Right ventricle myocardium superior (tissue), 1 donor: Measurements from ENCODE around the gene HIPK2. TPM values are rescaled to one million over a fixed set of nuclear protein-coding genes. Genes with fewer than 3 reads are reported as not detected.
A peak's percentile ranks its signal among the peaks of the same experiment; 100 is the strongest.
"Not testable (repeated sequence)": the region's sequence is repeated elsewhere in the genome, so short reads cannot be mapped to it uniquely, and the experiment has no call there.

Experiments
- ATAC-seq: fragments of 200-7000 bp; cut with Tn5 transposase; one replicate; pipeline ENCODE4 v1.9.1; 2020; ENCODE audit warnings: mild to moderate bottlenecking; ENCODE audit not compliant: poor library complexity
- DNase-seq: peaks from one replicate; pipeline ENCODE4 v3.0.0-alpha.2; 2020
- intact Hi-C: fragments of 100-400 bp; cut with DNase I; formaldehyde crosslinking; loops from one replicate; pipeline ENCODE4 v1.11.2; 2022
- total RNA-seq: library from RNA; stranded (reverse); fragmentation: NEBNext Ultra II Directional; extraction: Animal tissue kit (Norgen Biotek cat#: 25700); gene quantifications from one replicate; pipeline ENCODE4 v1.2.1, GENCODE V29; 2021
- donor health status: DM: no; HTN: yes; CAD: no; lungs with severe emphysema.

HIPK2 gene
- total RNA-seq, 1 donor from 2014 or later: 88.5 TPM

DNA sequence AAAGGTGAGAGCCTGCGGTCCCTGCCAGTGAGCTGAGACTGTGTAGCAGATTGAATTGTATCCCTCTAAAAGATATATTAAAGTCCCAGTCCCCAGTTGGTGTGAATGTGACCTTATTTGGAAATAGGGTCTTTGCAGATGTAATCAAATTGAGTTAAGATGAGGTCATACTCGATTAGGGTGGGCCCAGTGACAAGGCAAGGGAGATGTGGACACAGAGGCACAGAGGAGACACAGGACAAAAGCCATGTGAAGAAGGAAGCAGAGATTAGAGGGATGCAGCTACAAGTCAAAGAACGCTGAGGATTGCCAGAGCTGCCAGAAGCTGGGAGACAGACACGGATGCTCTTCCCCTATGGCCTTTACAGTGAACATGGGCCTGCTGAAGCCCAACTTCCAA is 150.0 kb downstream of the HIPK2 start:
- intact Hi-C loops: no loop called here
- no peak for DNase-seq
- no peak for ATAC-seq

DNA sequence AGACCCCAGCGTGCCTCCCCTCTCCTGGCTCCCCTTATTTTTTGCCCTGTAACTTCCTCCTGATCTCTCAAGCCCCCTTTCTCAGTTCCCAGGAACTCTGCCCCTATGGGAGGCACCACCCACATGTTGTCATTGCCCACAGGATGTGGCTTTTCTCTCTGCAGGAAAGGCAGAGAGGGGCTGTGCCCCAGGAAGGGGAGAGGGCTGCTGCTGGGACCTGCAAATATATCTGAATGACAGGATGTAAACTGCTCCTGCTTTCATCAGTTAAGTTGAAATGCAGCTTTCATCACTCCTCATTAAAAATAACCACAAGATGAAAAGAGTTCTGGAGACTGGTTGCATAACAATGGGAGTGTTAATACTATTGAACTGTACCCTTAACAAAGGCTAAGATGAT is 151.0 kb downstream of the HIPK2 start:
- DNase-seq: no peak
- intact Hi-C loops: no loop called here

DNA sequence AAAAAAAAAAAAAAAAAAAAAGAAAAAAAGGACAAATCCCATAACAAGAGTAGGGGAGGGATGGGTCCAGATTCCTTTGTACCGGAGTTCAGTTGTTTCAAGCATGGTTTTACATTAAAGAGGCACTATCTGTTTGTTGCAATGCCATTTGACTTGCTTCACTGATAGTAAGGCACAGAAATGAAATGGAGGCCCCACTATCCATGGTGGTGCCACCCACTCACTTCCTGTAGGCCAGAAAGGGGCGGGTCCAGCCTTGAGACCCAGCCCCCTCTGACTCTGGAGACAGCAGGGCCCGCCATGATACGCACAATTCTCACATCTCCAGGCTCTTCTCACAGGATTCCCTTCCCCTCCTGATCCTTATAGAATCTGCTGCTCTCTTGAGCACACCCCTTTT is 154.3 kb downstream of the HIPK2 start:
- ATAC-seq: no peak
- intact Hi-C loops: no loop called here
- DNase-seq: no peak

More for the DNA sequence above, 151.0 kb downstream of the HIPK2 start:
- ATAC-seq: no peak

DNA sequence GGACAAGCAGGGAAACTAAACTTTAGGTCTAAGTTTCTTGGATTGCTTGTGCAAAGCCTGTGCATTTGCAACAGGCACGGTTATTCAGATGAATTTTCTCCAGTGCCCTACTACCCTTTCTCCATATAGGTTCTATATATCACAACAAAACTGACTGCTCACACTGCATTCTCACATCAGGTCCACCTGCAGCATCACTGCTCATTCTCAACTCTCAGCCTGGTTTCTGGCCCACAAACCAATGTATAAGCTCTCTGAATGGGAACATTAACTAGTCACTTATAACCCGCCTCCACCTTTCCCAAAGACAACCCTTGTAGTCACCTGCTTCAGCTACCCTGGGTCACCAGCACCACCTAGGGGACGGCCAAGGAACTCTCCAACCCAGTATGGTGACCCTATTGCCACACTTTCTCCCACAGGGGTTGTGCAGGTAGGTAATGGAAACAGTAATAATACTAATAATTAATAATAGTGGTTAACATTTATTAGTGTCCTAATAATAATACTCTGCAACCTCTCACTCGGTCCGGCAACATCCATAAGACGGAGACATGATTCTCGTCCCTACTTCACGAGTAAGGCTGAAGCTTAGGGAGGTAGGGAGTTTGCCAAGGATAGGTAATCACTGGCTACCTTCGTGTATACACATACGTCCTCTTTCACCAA is 157.0 kb downstream of the HIPK2 start:
- DNase-seq: no peak
- peak; percentile 61 for ATAC-seq

DNA sequence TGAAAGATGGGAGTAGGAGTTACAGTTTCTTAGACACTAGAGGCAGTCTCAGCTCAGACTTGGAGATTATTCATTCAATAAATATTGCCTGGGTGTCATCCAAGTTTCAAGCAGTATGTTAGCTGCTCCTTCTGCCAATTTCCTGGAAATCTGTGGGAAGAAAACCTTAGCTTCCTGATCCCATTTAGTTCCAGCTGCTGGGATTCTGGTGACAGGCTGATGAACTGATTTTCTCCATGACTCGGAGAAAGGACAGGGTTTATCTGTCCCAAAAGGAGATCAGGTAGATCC is 158.5 kb downstream of the HIPK2 start:
- intact Hi-C loops: loop anchor here (5.0 kb wide), 1 partner anchor 383 kb away; no protein-coding TSS in a partner anchor
- DNase-seq (no peak), ATAC-seq (no peak)

More for the DNA sequence above, 157.0 kb downstream of the HIPK2 start:
- intact Hi-C loops: no loop called here

DNA sequence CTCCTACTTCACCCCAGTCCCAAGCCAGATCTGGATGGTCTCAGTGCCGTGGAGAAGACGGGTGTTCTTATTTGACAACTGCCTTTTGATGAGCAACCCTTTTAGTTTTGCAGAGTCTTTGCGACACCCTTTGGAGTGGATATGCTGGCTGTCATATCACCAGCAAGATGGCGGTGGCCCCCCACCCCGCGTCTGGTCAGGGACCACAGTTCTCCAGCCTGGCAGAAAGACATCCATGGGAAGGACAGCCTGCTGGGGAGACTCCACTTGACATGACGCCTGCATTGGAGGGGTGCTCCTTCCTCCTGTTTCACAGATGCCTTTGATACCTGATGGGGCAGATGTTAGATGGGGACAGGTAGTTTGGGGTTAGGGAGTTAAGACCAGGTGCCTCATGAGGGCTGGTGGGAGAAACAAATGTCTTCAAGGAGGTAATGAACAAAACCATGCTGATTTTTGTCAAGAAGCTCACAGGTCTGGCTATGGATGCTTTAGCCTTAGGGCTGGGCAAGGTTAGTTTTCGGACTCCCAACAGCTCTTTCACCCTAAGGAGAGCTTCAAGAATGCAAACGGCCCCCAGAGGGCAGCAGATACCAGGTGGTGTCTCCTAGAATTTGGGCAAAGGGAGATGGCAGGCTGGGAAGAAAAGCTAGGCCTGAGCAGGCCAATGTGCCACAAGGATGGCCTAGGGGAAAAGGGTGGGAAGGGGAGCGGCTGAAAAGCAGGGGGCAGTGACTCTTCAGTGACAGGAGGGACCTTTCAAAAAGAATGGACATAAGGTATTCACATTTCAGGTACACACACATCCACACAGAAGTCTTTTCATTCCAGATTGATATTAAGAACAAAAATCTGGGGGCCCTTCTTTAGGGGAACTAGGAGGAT is 159.1 kb downstream of the HIPK2 start:
- peak; percentile 55 for ATAC-seq
- peak; percentile 46 for DNase-seq
- intact Hi-C loops: loop anchor here (5.0 kb wide), 1 partner anchor 384 kb away; no protein-coding TSS in a partner anchor

DNA sequence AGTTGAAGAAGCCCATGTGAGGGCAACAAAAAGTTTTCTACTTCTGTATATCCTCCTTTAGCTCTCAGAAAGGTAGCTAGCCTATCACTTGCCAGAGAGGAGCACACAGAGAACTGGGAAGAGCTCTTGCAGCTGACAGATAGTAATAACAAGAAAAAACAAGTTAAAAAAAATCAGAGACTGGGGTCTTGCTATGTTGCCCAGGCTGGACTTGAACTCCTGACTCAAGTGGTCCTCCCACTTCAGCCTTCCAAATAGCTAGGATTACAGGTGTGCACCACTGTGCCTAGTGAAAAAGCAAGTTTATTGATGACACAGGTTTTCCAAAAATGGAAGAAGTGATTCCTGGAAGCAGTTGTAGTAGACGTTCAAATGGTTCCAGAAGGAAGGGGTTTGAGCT is 160.7 kb downstream of the HIPK2 start:
- intact Hi-C loops: loop anchor here (5.0 kb wide), 1 partner anchor 385 kb away; no protein-coding TSS in a partner anchor
- no peak for DNase-seq
- no peak for ATAC-seq

DNA sequence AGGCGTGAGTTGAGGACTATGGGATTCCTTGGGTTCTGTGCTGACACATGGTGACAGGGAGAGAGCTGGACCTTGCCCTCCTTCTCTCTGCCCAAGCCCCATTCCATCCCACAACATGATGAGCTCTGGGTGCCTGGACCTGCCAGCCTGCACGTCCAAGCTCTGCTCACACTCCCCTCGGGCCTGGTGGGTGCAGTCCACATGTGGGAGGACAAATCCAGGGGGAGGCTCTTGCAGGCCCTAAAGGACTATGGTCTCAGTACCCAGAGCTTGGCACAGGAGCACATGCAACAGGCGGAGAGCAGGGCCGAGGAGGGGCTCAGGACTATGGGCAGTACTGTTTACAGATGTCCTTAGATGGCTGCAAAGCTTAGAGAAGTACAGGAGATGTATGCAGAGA is 162.9 kb downstream of the HIPK2 start:
- ATAC-seq (no peak), DNase-seq (no peak)
- intact Hi-C loops: loop anchor here (5.0 kb wide), 1 partner anchor 387 kb away; no protein-coding TSS in a partner anchor

DNA sequence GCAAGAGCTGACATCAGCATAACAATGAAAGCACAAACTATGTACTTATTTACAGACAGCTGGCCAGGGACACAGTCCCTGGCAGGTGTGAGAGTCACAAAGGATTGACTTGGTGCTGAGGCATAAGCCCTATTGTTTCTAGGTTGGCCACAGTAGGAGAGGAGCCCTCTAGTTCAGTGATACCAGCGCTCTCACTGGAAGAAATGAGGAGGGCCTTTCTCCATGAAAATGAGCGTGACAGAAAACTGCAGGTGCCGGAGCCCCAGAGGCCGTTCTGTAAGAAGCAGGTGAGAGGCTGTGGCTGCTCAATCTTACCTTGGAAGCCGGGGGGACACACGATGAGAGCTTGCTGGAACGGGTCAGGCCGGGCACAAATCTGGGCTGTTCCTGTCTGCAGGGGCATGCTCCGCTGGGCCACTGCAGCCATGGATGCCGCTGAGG is 163.8 kb downstream of the HIPK2 start:
- DNase-seq (no peak), ATAC-seq (no peak)
- intact Hi-C loops: no loop called here

DNA sequence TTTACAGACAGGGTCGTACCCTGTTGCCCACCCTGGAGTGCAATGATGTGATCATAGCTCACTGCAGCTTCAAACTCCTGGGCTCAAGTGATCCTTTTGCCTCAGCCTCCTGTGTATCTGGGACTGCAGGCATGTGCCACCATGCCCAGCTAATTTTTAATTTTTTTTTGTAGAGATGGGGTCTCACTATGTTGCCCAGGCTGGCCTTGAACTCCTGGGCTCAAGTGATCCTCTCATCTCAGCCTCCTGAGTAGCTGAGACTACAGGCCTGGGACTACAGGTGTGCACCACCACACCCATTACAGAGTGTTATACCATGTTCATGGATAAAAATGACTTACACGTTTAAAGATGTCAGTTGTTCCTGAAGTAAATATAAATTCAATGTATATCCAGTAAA is 166.2 kb downstream of the HIPK2 start:
- ATAC-seq, DNase-seq, intact Hi-C loops: not testable (repeated sequence)

DNA sequence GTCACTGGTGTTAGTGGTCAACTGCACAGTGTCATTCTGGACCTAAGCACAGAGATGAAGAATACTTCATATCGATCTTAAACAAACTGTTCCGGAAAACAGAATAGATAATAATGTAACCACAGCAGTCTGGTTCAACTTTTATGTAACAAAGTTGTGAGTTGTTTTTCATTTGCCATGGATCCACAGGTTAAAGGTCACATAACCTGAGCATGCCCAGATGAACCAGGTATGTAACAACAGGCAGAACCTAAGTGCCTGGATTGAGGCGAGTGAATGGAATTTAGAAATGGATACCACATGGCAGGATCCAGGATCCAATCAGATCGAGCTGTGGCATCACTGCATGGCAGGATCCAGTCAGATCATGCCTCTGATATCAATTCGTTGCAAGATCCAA is 167.2 kb downstream of the HIPK2 start:
- DNase-seq (no peak), ATAC-seq (no peak)
- intact Hi-C loops: no loop called here

DNA sequence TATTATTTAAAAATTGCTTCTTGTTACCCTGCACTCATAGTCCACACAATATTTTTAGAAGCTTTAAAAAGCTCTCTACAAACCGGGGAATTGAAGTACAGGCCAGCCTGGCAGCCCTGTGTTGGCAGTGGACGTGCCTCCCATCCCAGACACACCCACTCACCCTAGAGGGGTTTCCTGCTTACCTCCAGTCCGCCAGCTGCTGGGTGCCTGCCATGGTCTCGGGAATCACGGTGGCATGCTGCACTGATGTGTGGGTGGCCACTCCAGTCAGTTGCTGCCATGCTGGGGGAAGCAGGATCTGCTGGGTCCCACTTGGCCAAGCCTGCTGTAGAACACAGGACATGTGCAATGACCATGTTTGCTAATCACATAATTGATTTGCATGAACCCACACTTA is 173.9 kb downstream of the HIPK2 start:
- intact Hi-C loops: loop anchor here (10.0 kb wide), 1 partner anchor 99 kb away; no protein-coding TSS in a partner anchor
- ATAC-seq: peak; percentile 65
- no peak for DNase-seq

DNA sequence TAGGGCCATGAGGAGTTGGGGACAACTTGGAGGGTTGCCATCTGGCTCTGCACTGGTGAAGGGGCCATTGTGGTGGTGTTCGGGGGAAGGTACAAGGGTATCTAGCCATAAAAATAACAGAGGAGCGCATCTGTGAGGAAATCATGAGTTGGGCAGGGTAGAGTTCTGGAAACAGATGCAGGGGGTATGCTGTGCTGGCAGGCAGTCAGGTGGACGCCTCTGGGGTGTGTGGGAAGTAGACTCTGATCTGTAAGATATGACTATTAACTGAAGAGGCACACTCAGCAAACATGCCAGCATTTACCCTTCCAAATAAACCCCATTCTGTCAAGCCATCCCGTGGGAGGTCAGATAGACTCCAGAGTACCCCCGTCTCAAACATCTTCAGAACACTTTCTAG is 174.5 kb downstream of the HIPK2 start:
- DNase-seq (no peak), ATAC-seq (no peak)
- intact Hi-C loops: loop anchor here (10.0 kb wide), 1 partner anchor 98 kb away; no protein-coding TSS in a partner anchor

DNA sequence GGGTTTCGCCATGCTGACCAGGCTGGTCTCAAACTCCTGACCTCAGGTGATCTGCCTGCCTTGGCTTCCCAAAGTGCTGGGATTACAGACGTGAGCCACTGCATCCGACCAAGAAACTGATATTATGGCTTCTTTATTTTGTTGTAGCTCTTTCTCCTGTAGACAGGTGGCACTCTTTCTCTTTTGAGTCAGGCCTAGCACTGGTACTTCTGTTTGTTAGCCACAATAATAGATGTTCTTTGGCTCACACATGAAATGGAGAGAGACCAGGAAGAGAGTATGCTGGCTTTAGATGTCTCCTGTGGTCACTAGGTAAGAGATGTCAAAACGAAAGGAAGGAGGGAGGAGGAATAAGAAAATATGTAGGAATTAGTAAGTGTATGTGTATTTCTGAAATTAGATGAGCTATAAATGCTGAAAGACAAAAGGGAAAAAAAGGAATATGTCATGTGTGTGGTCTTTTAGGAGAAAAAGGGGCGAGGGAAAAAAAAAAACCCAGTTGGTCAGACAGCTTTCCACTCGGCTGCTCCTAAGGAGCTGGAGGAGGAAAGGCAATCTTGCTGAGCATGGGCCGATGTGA is 175.6 kb downstream of the HIPK2 start:
- DNase-seq: no peak
- intact Hi-C loops: loop anchor here (10.0 kb wide), 1 partner anchor 97 kb away; no protein-coding TSS in a partner anchor
- ATAC-seq: peak; percentile 61

DNA sequence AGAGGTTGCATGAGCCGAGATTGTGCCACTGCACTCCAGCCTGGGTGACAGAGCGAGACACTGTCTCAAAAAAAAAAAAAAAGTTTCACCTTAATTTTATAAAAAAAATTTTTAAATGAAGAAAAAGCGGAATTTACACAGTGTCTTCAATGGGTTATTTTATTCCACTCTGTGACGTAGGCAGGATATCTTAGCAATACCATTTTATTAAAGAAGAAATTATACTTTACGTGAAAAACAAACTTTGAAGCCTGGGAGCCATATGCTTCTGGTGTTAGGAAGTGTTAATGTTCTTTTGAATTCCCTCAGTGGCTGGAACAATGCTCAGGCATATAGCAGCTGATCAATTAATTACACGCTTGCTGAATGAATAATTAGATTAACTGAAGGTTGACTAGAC is 176.6 kb downstream of the HIPK2 start:
- intact Hi-C loops: loop anchor here (10.0 kb wide), 1 partner anchor 96 kb away; no protein-coding TSS in a partner anchor
- DNase-seq: no peak
- ATAC-seq: no peak

DNA sequence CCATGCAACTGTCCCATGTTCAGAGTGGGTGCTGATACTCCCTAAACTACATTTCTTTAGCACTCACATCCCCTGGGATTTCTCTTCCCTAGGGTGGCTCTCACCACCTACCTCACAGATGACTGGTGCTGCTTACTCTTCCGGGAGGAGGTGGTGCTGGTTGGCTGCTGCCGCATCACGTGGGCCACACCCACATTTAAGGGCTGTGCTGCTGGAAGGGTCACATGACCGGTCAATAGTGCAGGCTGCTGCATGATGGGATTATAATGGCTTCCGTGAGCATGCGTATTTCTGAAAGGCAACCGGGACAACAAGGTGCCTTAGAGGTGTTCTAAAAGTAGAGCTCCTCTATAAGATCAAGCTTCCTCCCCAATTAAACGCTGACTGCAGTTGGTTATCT is 177.5 kb downstream of the HIPK2 start:
- ATAC-seq (no peak), DNase-seq (no peak)
- intact Hi-C loops: loop anchor here (10.0 kb wide), 1 partner anchor 96 kb away; no protein-coding TSS in a partner anchor

DNA sequence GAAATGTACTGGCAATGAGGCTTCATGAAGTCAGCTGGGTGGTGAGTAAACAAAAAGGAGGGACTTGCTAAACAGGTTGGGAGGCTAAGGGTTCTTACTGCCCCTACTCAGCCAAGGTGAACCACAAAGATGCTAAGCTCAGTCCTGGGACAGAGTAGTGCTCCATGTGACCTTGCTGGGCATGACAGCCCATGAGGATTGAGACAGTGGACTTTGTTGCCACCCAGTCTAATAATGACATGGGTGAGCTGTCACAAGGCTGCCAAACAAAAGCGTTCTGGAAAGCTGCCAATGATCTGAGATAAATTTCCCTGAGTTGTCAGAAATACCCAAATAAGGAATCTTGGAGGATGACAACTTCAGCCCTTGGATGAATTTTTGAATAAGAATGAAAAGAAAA is 179.2 kb downstream of the HIPK2 start:
- ATAC-seq: peak; percentile 65
- intact Hi-C loops: no loop called here
- DNase-seq: no peak

DNA sequence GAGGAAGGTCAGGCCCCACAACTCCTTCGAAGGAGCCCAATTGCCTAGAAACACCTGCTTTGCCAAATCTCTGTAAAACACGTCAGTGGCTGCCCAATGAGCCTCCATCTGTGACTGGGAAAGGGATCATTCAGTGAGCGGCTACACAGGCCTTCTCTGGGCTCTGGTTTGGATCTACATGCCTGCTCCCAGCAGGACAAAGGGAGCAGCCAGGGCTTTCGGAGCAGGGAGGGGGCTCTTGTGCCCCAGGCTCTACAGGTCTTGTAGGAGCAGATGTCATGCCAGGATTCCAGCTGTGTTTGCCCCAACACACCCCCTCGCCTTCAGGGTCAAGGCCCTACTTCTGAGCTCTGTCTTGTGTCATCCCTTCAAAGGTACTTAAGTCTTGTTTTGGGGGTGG is 180.8 kb downstream of the HIPK2 start:
- DNase-seq (no peak), ATAC-seq (no peak)
- intact Hi-C loops: no loop called here

DNA sequence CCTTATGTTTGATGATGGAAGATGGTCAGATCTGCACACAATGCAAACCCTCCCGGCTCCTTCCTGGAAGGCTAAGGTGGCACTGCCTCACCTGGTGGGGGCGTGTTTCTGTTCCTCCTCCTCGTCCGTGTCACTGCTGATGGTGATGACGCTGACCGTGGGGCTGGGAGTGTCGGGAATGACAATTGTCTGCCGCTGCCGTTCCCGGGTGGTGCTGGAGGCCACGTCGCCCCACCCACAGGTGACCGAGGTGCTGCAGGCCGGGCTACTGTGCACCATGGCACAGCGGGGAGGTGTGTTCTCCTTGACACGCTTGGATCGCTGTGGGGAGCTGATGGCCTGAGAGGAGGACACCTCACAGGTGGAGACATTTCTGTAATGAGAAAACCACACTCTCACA is 181.2 kb downstream of the HIPK2 start:
- intact Hi-C loops: no loop called here
- no peak for ATAC-seq
- DNase-seq: no peak
